SU-DHL-6 (cell line): Measurements from ENCODE around the gene MRPS22.

Source experiments
- CTCF ChIP-seq: fragments of 200-600 bp; sonication (generic); IDR thresholded peaks from one replicate; pipeline ENCODE4 v1.5.1; 2017; ENCODE audit warnings: antibody characterized with exemption, mild to moderate bottlenecking, low read length, moderate library complexity; ENCODE audit not compliant: insufficient read depth, poor library complexity, severe bottlenecking
- EZH2phosphoT487 ChIP-seq: fragments of 200-600 bp; sonication (generic), shearing (Covaris generic); conservative IDR thresholded peaks from 2 replicates; pipeline ENCODE4 v1.6.1; 2018; ENCODE audit warnings: mild to moderate bottlenecking, antibody characterized with exemption, low read length, moderate library complexity, mixed read lengths

- TF ChIP-seq CTCF, result no peak
- no peak for TF ChIP-seq EZH2phosphoT487
Measured at GRCh38 chr3:139388821-139389551, 45.2 kb downstream of the MRPS22 start.
